Measurements from ENCODE around the gene FZR1.

DNA sequence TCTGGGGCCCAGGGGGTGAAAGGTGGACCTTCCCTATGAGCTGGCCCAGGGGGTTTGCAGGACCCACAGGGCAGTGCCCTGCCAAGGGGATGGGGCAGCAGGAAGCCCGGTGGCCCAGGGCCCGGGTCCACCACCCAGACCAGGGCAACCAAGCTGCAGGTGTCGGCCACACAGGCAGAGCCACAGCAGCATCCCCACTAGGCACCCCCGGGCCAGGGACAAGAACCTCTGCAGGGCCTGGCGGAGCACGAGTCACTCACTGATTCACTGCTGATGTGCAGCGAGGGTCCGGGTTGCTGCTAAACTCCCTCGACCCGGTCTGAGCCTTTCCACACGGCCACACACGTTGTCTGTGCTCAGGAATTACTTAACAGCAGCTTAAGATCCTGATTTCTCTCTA, 8.8 kb downstream of the FZR1 start:
- TF ChIP-seq, protein P1, sequence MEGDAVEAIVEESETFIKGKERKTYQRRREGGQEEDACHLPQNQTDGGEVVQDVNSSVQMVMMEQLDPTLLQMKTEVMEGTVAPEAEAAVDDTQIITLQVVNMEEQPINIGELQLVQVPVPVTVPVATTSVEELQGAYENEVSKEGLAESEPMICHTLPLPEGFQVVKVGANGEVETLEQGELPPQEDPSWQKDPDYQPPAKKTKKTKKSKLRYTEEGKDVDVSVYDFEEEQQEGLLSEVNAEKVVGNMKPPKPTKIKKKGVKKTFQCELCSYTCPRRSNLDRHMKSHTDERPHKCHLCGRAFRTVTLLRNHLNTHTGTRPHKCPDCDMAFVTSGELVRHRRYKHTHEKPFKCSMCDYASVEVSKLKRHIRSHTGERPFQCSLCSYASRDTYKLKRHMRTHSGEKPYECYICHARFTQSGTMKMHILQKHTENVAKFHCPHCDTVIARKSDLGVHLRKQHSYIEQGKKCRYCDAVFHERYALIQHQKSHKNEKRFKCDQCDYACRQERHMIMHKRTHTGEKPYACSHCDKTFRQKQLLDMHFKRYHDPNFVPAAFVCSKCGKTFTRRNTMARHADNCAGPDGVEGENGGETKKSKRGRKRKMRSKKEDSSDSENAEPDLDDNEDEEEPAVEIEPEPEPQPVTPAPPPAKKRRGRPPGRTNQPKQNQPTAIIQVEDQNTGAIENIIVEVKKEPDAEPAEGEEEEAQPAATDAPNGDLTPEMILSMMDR (IDR thresholded peaks at IDR 0.05; ENCODE audit: insufficient read depth, low read length, poor library complexity, severe bottlenecking) = no peak
- no peak for TF ChIP-seq EZH2phosphoT487 (conservative IDR thresholded peaks at IDR 0.05; ENCODE audit: low read length)
